ENCODE measurements around the gene ALPG. TPM values are rescaled to one million over a fixed set of nuclear protein-coding genes. Genes with fewer than 3 reads are reported as not detected.

The ALPG gene
- total RNA-seq, 4 donors from 2014 or later = not detected

- no peak for TF ChIP-seq CTCF (IDR thresholded peaks at IDR 0.05)
- no peak for ATAC-seq (ENCODE audit: low FRiP score)
- DNase-seq (ENCODE audit: low spot score) = no peak
Measured at GRCh38 chr2:232458661-232459418, 52.2 kb downstream of the ALPG start.

GRCh38 chr2:232459419-232460035, 52.9 kb downstream of the ALPG start:
- TF ChIP-seq CTCF (IDR thresholded peaks at IDR 0.05) = no peak
- DNase-seq (ENCODE audit: low spot score) = no peak
- no peak for ATAC-seq (ENCODE audit: low FRiP score)

GRCh38 chr2:232460171-232460570, 53.5 kb downstream of the ALPG start:
- ATAC-seq (ENCODE audit: low FRiP score) (no peak), DNase-seq (ENCODE audit: low spot score) (no peak)
- no peak for TF ChIP-seq CTCF (IDR thresholded peaks at IDR 0.05)

Small RNAs within 50 kb of the gene (small RNA-seq; reads per million reads assigned to genes)
- gene AC068134.4 = not detected

Other genes with a start within 250 kb of the ALPG start
- gene ALPP, start 28.1 kb upstream of the ALPG start, total RNA-seq = not detected
- gene ALPI, start 49.3 kb downstream of the ALPG start, total RNA-seq = not detected
- 1 to 10 TPM in 2 of 4 donors, under 1 TPM in 1, not detected in 1; 0.19 to 1.1 (median 1.0) TPM for gene ECEL1, start 81.0 kb downstream of the ALPG start, total RNA-seq
- not detected for gene PRSS56, start 113.5 kb downstream of the ALPG start, total RNA-seq
- not detected for gene CHRND, start 119.3 kb downstream of the ALPG start, total RNA-seq
- gene CHRNG, start 132.8 kb downstream of the ALPG start, total RNA-seq = not detected
- gene TIGD1, start 143.7 kb downstream of the ALPG start, total RNA-seq = 1 to 10 TPM; 1.5 to 3.8 (median 2.4) TPM
- 10 to 100 TPM; 32.2 to 45.4 (median 37.8) TPM for gene EIF4E2, start 143.8 kb downstream of the ALPG start, total RNA-seq
- 10 to 100 TPM in 3 of 4 donors, 1 to 10 TPM in 1; 9.6 to 44.1 (median 18.1) TPM for gene EFHD1, start 226.8 kb downstream of the ALPG start, total RNA-seq

Measured in omental fat pad (tissue), 4 donors.